Neuronal stem cell (in vitro differentiated cells): ENCODE results near the gene WDR35.
A peak's percentile ranks its signal among the peaks of the same experiment; 100 is the strongest.

Experiments
- DNase-seq: peaks from one replicate; pipeline ENCODE4 v3.0.0-alpha.2; 2013; ENCODE audit warnings: low spot score
- H2AFZ ChIP-seq: one replicate; pipeline ENCODE4 v1.6.1; 2013; ENCODE audit warnings: mild to moderate bottlenecking, low read length, inconsistent platforms
- H2AK5ac ChIP-seq: 2 replicates; pipeline ENCODE4 v1.6.1; 2013; ENCODE audit warnings: low read depth, mild to moderate bottlenecking, inconsistent platforms, low read length, moderate library complexity, mixed read lengths
- H2BK120ac ChIP-seq: 2 replicates; pipeline ENCODE4 v1.6.1; 2013; ENCODE audit warnings: low read depth, mild to moderate bottlenecking, inconsistent platforms, low read length, moderate library complexity, mixed read lengths
- H2BK12ac ChIP-seq: one replicate; pipeline ENCODE4 v1.6.1; 2013; ENCODE audit warnings: low read length, inconsistent platforms
- H2BK15ac ChIP-seq: 2 replicates; pipeline ENCODE4 v1.6.1; 2013; ENCODE audit warnings: mild to moderate bottlenecking, low read length, inconsistent platforms, mixed read lengths
- H2BK5ac ChIP-seq: one replicate; pipeline ENCODE4 v1.6.1; 2013; ENCODE audit warnings: inconsistent platforms, mild to moderate bottlenecking, low read length, moderate library complexity
- H3K14ac ChIP-seq: one replicate; pipeline ENCODE4 v1.6.1; 2013; ENCODE audit warnings: low read length, inconsistent platforms
- H3K18ac ChIP-seq: 2 replicates; pipeline ENCODE4 v1.6.1; 2013; ENCODE audit warnings: low read length, inconsistent platforms
- H3K23ac ChIP-seq: 2 replicates; pipeline ENCODE4 v1.6.1; 2013; ENCODE audit warnings: low read depth, mild to moderate bottlenecking, mixed read lengths, low read length, inconsistent platforms; ENCODE audit not compliant: poor library complexity
- H3K27ac ChIP-seq: replicated peaks from 3 replicates; pipeline ENCODE4 v1.5.1; 2013; ENCODE audit warnings: low read length, inconsistent platforms
- H3K27me3 ChIP-seq, 3 experiments: 2 replicates each; pipeline ENCODE4 v1.6.1; 2013; ENCODE audit warnings: low read length in 3 of 3, mild to moderate bottlenecking in 2 of 3, inconsistent platforms in 1 of 3, low read depth in 1 of 3, mixed read lengths in 1 of 3, moderate library complexity in 1 of 3; ENCODE audit not compliant: control insufficient read depth in 3 of 3, insufficient read depth in 3 of 3
- H3K36me3 ChIP-seq, 2 donors: replicated peaks in 1 of 2; 2 replicates each; pipeline ENCODE4 v1.6.1; 2013; ENCODE audit warnings: low read length in 2 of 2; ENCODE audit not compliant: control insufficient read depth in 2 of 2, insufficient read depth in 2 of 2
- H3K4ac ChIP-seq: 2 replicates; pipeline ENCODE4 v1.6.1; 2013; ENCODE audit warnings: inconsistent platforms, mild to moderate bottlenecking, low read length, moderate library complexity
- H3K4me1 ChIP-seq, 2 donors: 1 replicate in 1 of 2; 2 replicates in 1 of 2; pipeline ENCODE4 v1.6.1; 2013; ENCODE audit warnings: low read length in 2 of 2, low read depth in 1 of 2; ENCODE audit not compliant: control insufficient read depth in 2 of 2, insufficient read depth in 1 of 2
- H3K4me2 ChIP-seq: one replicate; pipeline ENCODE4 v1.6.1; 2013; ENCODE audit warnings: mild to moderate bottlenecking, low read length, inconsistent platforms; ENCODE audit not compliant: insufficient read depth, poor library complexity, severe bottlenecking
- H3K4me3 ChIP-seq, 2 donors: 2 replicates each; pipeline ENCODE4 v1.5.1; 2013; ENCODE audit warnings: low read length in 2 of 2, mild to moderate bottlenecking in 2 of 2, inconsistent platforms in 1 of 2, moderate library complexity in 1 of 2
- H3K79me1 ChIP-seq: one replicate; pipeline ENCODE4 v1.6.1; 2013; ENCODE audit warnings: low read depth, mild to moderate bottlenecking, inconsistent platforms, low read length, moderate library complexity
- H3K9ac ChIP-seq: one replicate; pipeline ENCODE4 v1.6.1; 2013; ENCODE audit warnings: mild to moderate bottlenecking, low read depth, low read length, inconsistent platforms; ENCODE audit not compliant: poor library complexity
- H3K9me3 ChIP-seq, 2 donors: replicated peaks in 1 of 2; 2 replicates each; pipeline versions ENCODE3 to v1.6.1; 2013; ENCODE audit warnings: low read length in 2 of 2, mild to moderate bottlenecking in 2 of 2, inconsistent platforms in 1 of 2, low read depth in 1 of 2, mixed read lengths in 1 of 2, moderate library complexity in 1 of 2; ENCODE audit not compliant: control insufficient read depth in 2 of 2, insufficient read depth in 1 of 2
- H4K8ac ChIP-seq: one replicate; pipeline ENCODE4 v1.6.1; 2013; ENCODE audit warnings: low read depth, mild to moderate bottlenecking, inconsistent platforms, low read length, moderate library complexity
- H4K91ac ChIP-seq: one replicate; pipeline ENCODE4 v1.6.1; 2013; ENCODE audit warnings: low read length, low read depth, mild to moderate bottlenecking, inconsistent platforms; ENCODE audit not compliant: poor library complexity
- WGBS, 2 donors: extraction: QIAGEN DNeasy Blood & Tissue Kit; methylation state at CpG; one replicate each; pipeline ENCODE4 v1.1.7; 2013; ENCODE audit warnings: missing lambda C conversion rate in 2 of 2, mixed read lengths in 1 of 2; ENCODE audit not compliant: insufficient read length in 2 of 2, insufficient replicate concordance in 1 of 2; ENCODE audit errors: extremely low coverage in 2 of 2; 5-methylcytosine and 5-hydroxymethylcytosine counted together

Gene WDR35

GRCh38 chr2:19955544-19956422 is 34.1 kb downstream of the WDR35 start:
- H4K91ac ChIP-seq: no peak overlapping the region
- no peak overlapping the region for H3K4me3 ChIP-seq
- DNase-seq: peak; percentile 50
- no peaks in the 10 kb centered on the region for H3K27me3 ChIP-seq
- no peak overlapping the region for H3K4me2 ChIP-seq
- H3K4ac ChIP-seq: no peak overlapping the region
- peaks cover 2 to 41% of the 10 kb centered on the region in 2 donors for H3K36me3 ChIP-seq
- no peak overlapping the region for H2AK5ac ChIP-seq
- no peak overlapping the region for H2BK5ac ChIP-seq
- H3K14ac ChIP-seq: no peak overlapping the region
- no peaks in the 10 kb centered on the region for H3K9me3 ChIP-seq
- H2BK120ac ChIP-seq: no peak overlapping the region
- no peak overlapping the region for H2BK12ac ChIP-seq
- H3K4me1 ChIP-seq: no peaks in the 10 kb centered on the region
- H4K8ac ChIP-seq: no peak overlapping the region
- no peak overlapping the region for H3K18ac ChIP-seq
- H2AFZ ChIP-seq: no peak overlapping the region
- no peak overlapping the region for H3K9ac ChIP-seq
- no peak overlapping the region for H3K27ac ChIP-seq
- H3K79me1 ChIP-seq: no peaks in the 10 kb centered on the region
- no peak overlapping the region for H3K23ac ChIP-seq
- WGBS, 2 donors: 100% methylated on average over 2 of the region's 6 CpGs; no CpG with 5 or more reads in 1 of the 2 donors
- H2BK15ac ChIP-seq: no peak overlapping the region

- Histone ChIP-seq H3K9ac (no peak overlapping the region), H3K4me2 (no peak overlapping the region), H2BK120ac (no peak overlapping the region), H3K36me3 (peaks cover 6 to 92% of the 10 kb centered on the region in 2 donors), H2BK15ac (no peak overlapping the region), H3K9me3 (no peaks in the 10 kb centered on the region), H4K8ac (no peak overlapping the region), H3K23ac (no peak overlapping the region), H4K91ac (no peak overlapping the region), H3K79me1 (no peaks in the 10 kb centered on the region), H2BK12ac (no peak overlapping the region), H3K18ac (no peak overlapping the region), H3K14ac (no peak overlapping the region), H3K27me3 (no peaks in the 10 kb centered on the region), H3K27ac (no peak overlapping the region), H3K4me3 (no peak overlapping the region), H3K4ac (no peak overlapping the region), H2AK5ac (no peak overlapping the region), H2AFZ (no peak overlapping the region), H2BK5ac (no peak overlapping the region), H3K4me1 (peaks cover 0 to 6% of the 10 kb centered on the region in 2 donors)
- DNase-seq: no peak
These were observed 40.8 kb downstream of the WDR35 start for GRCh38 chr2:19949071-19949470.

- no peak overlapping the region for H2BK12ac ChIP-seq
- no peak overlapping the region for H3K27ac ChIP-seq
- no peak overlapping the region for H3K14ac ChIP-seq
- no peak overlapping the region for H4K8ac ChIP-seq
- no peak for DNase-seq
- H3K23ac ChIP-seq: no peak overlapping the region
- H3K4me1 ChIP-seq: peaks cover 0 to 6% of the 10 kb centered on the region in 2 donors
- no peaks in the 10 kb centered on the region for H3K27me3 ChIP-seq
- WGBS, 2 donors: no CpG with 5 or more reads among the region's 4 CpGs
- H3K79me1 ChIP-seq: no peaks in the 10 kb centered on the region
- H3K4me2 ChIP-seq: no peak overlapping the region
- H2BK120ac ChIP-seq: no peak overlapping the region
- no peaks in the 10 kb centered on the region for H3K9me3 ChIP-seq
- no peak overlapping the region for H2AFZ ChIP-seq
- no peak overlapping the region for H3K4me3 ChIP-seq
- no peak overlapping the region for H3K4ac ChIP-seq
- H3K9ac ChIP-seq: no peak overlapping the region
- peaks cover 5 to 86% of the 10 kb centered on the region in 2 donors for H3K36me3 ChIP-seq
- H2BK5ac ChIP-seq: no peak overlapping the region
- H3K18ac ChIP-seq: no peak overlapping the region
- H2AK5ac ChIP-seq: no peak overlapping the region
- no peak overlapping the region for H4K91ac ChIP-seq
- H2BK15ac ChIP-seq: no peak overlapping the region
These were observed 42.5 kb downstream of the WDR35 start for GRCh38 chr2:19947184-19947940.

- no CpG with 5 or more reads among the region's 2 CpGs for WGBS, 2 donors
- no peak overlapping the region for H3K18ac ChIP-seq
- no peak overlapping the region for H3K14ac ChIP-seq
- no peak overlapping the region for H3K4me2 ChIP-seq
- no peaks in the 10 kb centered on the region for H3K79me1 ChIP-seq
- no peak overlapping the region for H3K23ac ChIP-seq
- H2BK120ac ChIP-seq: no peak overlapping the region
- no peak overlapping the region for H4K91ac ChIP-seq
- no peak overlapping the region for H2BK5ac ChIP-seq
- no peak overlapping the region for H2AK5ac ChIP-seq
- H3K4me3 ChIP-seq: no peak overlapping the region
- no peak for DNase-seq
- no peak overlapping the region for H3K27ac ChIP-seq
- H3K9ac ChIP-seq: no peak overlapping the region
- H3K27me3 ChIP-seq: no peaks in the 10 kb centered on the region
- no peak overlapping the region for H4K8ac ChIP-seq
- no peak overlapping the region for H2AFZ ChIP-seq
- no peak overlapping the region for H3K4ac ChIP-seq
- H3K4me1 ChIP-seq: peaks cover 0 to 6% of the 10 kb centered on the region in 2 donors
- no peaks in the 10 kb centered on the region for H3K9me3 ChIP-seq
- H3K36me3 ChIP-seq: peaks cover 3 to 84% of the 10 kb centered on the region in 2 donors
- no peak overlapping the region for H2BK15ac ChIP-seq
- H2BK12ac ChIP-seq: no peak overlapping the region
These were observed 45.6 kb downstream of the WDR35 start for GRCh38 chr2:19944205-19944845.
